Tongue (tissue), 2 donors: ENCODE data around the gene CABLES2. TPM values are rescaled to one million over a fixed set of nuclear protein-coding genes. Genes with fewer than 3 reads are reported as not detected.

ENCODE experiments used
- DNase-seq: peaks from one replicate; pipeline ENCODE4 v3.0.0-alpha.2; 2015
- total RNA-seq: library from RNA; depleted of rRNA; stranded (reverse); fragments of >200 nt; gene quantifications from one replicate; pipeline ENCODE4 v1.2.3, GENCODE V29; 2014

CABLES2 gene
- total RNA-seq, 1 donor from 2014 or later = 2.1 TPM

DNA sequence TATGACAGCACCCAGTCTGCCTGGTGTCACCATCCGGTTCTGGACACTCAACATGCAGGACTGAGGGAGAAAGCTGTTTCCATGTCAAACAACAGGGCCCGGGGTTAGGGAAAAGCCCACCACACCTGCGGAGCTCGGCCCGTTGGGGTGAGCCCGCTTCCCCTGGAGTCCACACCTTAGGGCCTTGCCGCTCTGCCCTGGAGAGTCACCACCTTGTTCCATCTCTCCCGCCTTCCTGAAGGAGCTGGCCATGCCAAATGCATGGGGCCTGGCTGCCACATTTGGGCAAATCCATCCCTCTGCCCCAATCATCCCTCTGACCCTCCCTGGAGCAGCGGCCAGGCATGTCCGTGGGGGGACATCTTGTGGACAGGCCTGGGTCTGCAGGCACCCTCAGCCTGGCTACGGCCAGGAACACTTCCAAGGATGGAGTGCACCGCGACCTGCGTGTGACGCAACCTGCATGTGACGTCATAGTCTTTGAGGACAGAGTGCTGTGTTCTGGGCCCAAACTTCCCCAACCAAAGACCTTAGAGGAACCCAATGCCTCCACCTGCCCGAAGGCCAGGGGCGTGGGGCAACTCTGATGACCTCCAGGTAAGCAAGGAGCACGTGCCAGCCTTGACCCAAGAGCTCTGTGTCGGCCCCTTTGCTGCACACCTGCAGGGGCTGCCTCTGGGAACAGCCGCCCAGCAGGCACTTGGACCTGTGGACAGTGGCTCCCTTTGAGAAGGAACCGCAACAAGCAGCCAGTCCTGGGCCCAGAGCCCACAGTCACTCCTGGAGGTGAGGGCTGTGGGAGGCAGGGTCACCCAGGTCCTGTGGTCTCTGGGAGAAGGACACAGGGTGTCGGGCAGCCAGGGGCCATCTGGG is 1.7 kb downstream of the CABLES2 start:
- peak; percentile 49 for DNase-seq

- DNase-seq = no peak
These were observed 2.4 kb downstream of the CABLES2 start for GRCh38 chr20:62404761-62405107.

- DNase-seq = no peak
These were observed 2.9 kb downstream of the CABLES2 start for GRCh38 chr20:62404112-62404665.

- DNase-seq = no peak
These were observed 3.8 kb downstream of the CABLES2 start for GRCh38 chr20:62403331-62403730.

- DNase-seq = peak; percentile 59
These were observed 4.5 kb downstream of the CABLES2 start for GRCh38 chr20:62402456-62403150.

- DNase-seq = no peak
These were observed 5.7 kb downstream of the CABLES2 start for GRCh38 chr20:62401331-62401779.

- DNase-seq = no peak
These were observed 6.5 kb downstream of the CABLES2 start for GRCh38 chr20:62400541-62400940.

GRCh38 chr20:62400021-62400420 is 7.1 kb downstream of the CABLES2 start:
- DNase-seq = no peak

DNA sequence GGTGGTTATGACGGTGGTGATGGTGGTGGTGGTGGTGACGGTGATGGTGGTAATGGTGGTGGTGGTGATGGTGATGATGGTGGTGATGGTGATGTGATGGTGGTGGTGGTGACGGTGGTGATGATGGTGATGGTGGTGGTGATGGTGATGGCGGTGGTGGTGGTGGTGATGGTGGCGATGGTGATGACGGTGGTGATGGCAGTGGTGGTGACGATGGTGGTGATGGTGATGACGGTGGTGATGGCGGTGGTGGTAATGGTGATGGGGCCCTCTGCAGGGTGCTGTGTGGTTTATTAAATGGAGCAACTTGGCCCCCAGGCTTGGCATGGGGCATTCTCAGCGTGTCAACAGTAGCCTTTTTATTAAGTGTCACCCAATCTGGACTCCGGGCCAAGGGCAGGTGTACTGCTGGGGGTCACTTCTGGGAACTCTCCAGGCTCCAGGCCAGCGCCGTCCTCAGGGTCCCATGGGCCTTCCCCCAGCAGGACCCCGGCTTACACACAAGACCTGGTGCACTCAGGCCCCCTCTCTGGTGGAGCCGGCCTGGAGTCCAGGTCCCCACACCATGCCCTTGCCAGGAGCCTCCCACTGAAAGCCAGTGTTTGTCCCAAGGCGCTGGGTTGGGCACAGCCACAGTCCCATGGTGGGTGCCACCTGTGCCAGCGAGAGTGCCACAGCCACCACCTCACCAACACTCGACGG is 8.8 kb downstream of the CABLES2 start:
- DNase-seq = no peak

GRCh38 chr20:62396367-62397239 is 10.5 kb downstream of the CABLES2 start:
- no peak for DNase-seq

DNA sequence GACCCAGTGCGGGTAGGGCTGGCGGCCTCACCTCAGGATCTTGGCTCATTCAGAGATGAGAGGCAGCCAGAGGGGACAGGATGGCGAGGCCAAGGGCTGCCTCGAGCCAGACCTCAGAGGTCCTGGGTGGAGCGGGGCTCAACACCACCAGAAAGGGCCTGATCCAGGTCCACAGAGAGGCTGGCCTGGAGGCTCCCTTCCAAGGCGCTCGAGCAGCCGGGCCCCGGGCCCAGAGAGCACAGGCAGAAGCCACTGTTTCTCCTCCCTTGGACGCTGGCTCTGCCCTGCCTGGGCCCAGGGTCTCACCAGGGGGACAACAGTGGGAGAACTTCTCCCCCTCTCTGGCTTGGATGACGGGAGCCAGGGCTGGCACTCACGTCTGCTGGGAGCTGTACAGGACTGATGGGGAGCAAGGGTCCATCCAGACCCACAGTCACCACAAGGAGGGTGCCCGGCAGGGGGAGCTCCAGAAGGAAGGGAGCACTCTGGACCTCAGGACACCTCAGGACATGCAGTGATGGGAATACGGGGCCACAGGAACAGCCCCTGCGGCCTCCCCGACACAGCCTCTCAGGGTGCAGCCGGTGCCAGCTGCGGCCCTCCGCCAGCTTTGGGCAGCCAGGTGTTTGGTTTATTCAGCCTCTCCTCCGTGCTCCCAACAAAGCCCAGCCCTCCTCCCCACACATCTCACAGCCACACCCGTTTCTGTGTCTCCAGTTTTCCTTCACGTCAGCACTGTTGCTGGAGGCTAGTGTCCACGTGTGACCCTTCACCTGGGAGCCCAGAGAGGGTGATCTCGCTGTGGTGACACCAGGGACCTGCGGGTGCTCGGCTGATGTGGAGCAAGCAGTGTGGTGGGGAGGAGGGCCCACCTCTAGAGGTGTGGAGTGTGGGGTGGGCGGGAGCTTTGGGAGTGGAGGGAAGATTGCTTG is 11.5 kb downstream of the CABLES2 start:
- no peak for DNase-seq

GRCh38 chr20:62394248-62395245 is 12.5 kb downstream of the CABLES2 start:
- DNase-seq = no peak

DNA sequence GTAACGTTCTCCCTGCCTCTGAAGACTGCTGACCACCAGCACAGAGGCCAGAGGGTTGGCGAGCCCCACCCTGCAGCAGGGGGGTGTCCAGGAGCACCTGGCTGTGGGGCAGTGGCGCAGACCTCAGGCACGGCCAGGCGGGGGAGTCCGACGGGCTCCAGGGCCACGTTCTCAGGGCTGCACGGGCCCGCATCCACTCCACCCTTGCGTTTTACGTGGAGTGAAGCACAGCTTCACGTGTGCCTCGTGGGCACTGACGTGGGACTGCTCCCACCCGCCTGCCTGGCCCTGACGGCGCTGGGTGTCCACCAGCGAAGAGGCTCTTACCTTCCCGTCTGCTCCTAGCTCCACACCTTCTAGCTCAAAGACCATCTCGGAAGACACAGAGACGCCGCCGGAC is 13.3 kb downstream of the CABLES2 start:
- no peak for DNase-seq

GRCh38 chr20:62393335-62393665 is 13.8 kb downstream of the CABLES2 start:
- no peak for DNase-seq

GRCh38 chr20:62392621-62393334 is 14.3 kb downstream of the CABLES2 start:
- no peak for DNase-seq

DNA sequence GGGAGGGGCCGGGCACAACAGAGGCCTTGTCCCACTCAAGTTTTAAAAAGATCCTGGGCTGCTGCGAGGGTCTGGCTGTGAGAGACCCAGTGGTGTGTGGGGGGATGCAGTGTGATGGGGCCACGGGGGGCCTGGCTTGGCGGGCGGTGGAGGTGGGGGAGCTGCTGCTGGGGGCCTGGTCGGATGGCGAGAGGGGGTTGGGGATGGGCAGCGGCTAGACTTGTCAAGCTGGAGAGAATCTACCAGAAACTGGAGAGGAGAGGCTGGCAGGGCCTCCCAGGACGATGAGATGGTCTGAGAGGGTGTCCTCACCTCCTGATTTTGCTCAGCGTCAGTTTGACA is 15.0 kb downstream of the CABLES2 start:
- DNase-seq = no peak

DNA sequence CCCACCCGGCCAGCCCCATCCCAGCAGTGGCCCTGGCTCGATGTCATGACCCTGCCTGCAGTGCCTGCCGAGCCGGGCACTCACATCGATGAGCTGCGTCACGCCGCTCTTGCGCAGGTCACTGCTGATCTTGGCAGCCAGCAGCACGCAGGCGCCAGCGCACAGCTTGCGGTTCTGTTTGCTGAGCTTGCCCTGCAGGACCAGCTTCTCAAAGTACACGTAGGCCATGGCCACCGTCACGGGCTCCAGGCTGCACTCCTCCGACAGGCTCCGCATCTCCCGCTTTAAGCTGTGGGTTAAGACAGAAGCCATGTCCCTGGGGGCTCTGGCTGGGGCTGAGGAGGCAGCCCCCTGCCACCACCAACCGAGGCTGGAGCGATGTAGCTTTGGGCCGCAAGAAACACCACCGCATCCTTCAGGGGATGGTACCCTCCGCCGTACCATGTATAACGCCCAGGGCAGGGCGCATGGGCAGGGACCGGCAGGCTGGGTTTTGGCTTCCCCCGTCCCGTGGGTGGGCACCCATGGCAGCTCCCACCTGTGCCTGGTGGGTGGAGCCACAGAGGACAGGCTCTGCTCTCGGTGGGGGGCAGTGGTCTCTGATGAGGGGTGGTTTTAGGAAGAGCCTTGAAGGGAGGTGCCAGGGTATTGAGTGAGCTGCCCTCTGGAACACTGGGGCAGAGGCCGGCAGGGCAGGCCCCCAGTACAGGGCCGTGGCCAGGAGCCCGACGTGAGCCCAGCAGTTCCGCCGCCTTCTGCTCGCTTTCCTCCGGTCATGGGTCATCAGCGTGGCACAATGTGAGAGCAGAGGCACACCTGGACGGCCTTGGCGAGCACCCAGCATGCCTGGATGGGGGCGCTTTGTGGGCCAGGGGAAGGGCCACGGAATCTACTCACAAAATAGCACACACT is 15.7 kb downstream of the CABLES2 start:
- no peak for DNase-seq
